ENCODE measurements around the gene MRPL37. TPM values are rescaled to one million over a fixed set of nuclear protein-coding genes. Genes with fewer than 3 reads are reported as not detected.

Gene MRPL37
- total and polyA plus RNA-seq, 9 donors: 36.2 to 86.6 (median 47.9) TPM

DNA sequence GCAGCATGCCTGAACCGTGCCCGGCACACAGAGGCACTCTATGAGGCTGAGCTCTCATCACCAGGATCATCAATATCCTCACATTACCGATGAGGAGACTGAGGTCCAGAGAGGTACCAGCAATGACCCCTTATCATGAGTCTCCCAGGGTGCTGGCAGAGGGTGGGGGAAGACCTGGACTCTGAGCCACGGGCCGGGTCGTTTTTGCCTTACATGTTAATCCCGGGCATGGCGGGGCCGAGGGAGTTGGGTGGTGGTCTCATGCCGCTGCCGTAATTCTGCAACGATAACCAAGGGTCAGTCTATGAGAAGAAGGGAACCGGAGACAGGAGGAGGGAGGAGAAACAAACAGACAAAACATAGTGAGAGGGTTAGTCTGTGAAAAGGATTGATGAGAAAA lies 43.1 kb downstream of the MRPL37 start:
- no peak overlapping the region for H3K4me3 ChIP-seq
- H3K4me1 ChIP-seq (ENCODE audit: insufficient read depth): no peaks in the 10 kb centered on the region
- no peak for DNase-seq
- no peak overlapping the region for H3K27ac ChIP-seq
- no peaks in the 10 kb centered on the region for H3K27me3 ChIP-seq
- H3K9me3 ChIP-seq: no peaks in the 10 kb centered on the region
- TF ChIP-seq EP300 (IDR thresholded peaks at IDR 0.05) (no peak), POLR2A (IDR thresholded peaks at IDR 0.05) (no peak)
- no peaks in the 10 kb centered on the region for H3K36me3 ChIP-seq
- 84 to 90% (median 88%) methylated on average over 13 of the region's 13 CpGs for WGBS, 3 donors
- intact Hi-C loops (cut with DNase I): no loop called here

DNA sequence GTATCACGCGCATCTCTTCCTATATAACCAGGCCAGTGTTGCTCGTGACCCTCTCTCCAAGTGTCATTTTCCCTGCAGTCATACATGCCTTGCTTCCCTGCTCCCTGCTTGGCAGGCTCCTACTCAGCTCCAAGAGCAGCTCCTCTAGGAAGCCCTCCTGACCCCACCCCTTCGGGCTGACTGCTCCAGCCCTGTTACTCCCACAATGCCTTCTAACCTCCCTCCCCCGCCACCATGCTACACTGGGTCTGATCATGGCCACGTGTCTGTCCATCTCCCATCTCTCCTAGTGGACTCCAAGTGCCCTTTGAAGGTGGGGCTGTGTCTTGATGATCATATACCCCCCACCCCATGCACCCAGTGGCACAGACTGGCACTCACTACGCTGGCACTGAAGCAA lies 44.7 kb downstream of the MRPL37 start:
- no peak overlapping the region for H3K27ac ChIP-seq
- 75 to 78% (median 76%) methylated on average over 7 of the region's 7 CpGs for WGBS, 3 donors
- H3K9me3 ChIP-seq: no peaks in the 10 kb centered on the region
- H3K36me3 ChIP-seq: no peaks in the 10 kb centered on the region
- no peak overlapping the region for H3K4me3 ChIP-seq
- H3K4me1 ChIP-seq (ENCODE audit: insufficient read depth): no peaks in the 10 kb centered on the region
- no peak for DNase-seq
- TF ChIP-seq POLR2A (IDR thresholded peaks at IDR 0.05) (no peak), EP300 (IDR thresholded peaks at IDR 0.05) (no peak)
- TF ChIP-seq, protein P1, sequence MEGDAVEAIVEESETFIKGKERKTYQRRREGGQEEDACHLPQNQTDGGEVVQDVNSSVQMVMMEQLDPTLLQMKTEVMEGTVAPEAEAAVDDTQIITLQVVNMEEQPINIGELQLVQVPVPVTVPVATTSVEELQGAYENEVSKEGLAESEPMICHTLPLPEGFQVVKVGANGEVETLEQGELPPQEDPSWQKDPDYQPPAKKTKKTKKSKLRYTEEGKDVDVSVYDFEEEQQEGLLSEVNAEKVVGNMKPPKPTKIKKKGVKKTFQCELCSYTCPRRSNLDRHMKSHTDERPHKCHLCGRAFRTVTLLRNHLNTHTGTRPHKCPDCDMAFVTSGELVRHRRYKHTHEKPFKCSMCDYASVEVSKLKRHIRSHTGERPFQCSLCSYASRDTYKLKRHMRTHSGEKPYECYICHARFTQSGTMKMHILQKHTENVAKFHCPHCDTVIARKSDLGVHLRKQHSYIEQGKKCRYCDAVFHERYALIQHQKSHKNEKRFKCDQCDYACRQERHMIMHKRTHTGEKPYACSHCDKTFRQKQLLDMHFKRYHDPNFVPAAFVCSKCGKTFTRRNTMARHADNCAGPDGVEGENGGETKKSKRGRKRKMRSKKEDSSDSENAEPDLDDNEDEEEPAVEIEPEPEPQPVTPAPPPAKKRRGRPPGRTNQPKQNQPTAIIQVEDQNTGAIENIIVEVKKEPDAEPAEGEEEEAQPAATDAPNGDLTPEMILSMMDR (IDR thresholded peaks at IDR 0.05): no peak
- no peaks in the 10 kb centered on the region for H3K27me3 ChIP-seq
- intact Hi-C loops (cut with DNase I): no loop called here

DNA sequence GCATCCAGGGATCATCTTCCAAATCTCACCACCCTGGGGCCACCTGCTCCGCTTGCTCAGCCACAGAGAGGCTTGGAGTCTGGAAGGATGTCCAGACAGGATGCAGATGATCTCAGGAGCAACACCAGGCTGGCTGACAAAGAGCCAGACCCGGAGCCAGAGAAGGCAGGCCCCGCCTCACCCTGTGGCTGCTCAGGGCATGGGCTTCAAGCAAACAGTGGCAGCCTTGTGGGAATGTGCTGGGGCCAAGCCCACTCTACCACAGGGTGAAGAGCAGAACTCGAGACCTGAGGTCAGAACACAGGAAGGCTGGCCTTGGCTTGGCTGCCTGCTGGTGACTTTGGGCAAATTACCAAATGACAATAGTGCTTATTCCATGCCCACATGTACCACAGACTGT lies 45.5 kb downstream of the MRPL37 start:
- H3K9me3 ChIP-seq: no peaks in the 10 kb centered on the region
- no peaks in the 10 kb centered on the region for H3K36me3 ChIP-seq
- TF ChIP-seq, protein P1 (IDR thresholded peaks at IDR 0.05): no peak
- TF ChIP-seq EP300 (IDR thresholded peaks at IDR 0.05): no peak
- no peak for TF ChIP-seq POLR2A (IDR thresholded peaks at IDR 0.05)
- peaks cover 6% of the 10 kb centered on the region for H3K4me1 ChIP-seq (ENCODE audit: insufficient read depth)
- intact Hi-C loops (cut with DNase I): no loop called here
- no peak for DNase-seq
- H3K4me3 ChIP-seq: no peak overlapping the region
- WGBS, 3 donors: 56 to 71% (median 67%) methylated on average over 4 of the region's 4 CpGs
- H3K27ac ChIP-seq: no peak overlapping the region
- H3K27me3 ChIP-seq: no peaks in the 10 kb centered on the region

DNA sequence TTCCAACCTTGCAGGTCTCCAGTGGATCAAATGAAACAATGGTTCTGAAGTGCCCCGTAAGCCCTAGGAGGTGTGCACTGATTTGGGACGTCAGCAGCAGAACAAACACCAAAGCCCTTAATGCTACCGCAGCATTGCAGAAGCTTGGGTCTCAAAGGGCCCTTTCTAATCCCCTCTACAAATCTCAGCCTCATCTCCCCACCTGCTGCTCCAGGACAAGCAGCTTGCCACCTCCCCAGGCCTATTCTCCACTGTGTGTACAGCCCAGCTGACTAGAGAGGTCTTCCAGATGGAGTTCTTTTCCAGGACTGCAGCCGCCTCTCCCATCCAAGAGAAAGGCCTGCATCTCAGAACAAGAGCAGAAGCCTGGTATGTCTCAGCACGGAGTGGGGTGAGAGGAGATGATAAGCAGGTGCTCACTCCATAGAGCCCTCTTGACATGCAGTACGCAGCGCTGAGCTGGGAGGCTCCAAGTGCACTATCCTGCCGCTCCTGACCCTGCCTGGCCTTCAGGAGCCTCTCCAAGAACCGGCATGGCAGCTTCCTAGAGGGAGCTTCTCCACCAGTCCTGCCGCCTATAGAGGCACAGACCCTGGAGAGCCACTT lies 46.3 kb downstream of the MRPL37 start:
- DNase-seq: no peak
- intact Hi-C loops (cut with DNase I): no loop called here
- Histone ChIP-seq H3K27ac (no peak overlapping the region), H3K9me3 (no peaks in the 10 kb centered on the region), H3K36me3 (no peaks in the 10 kb centered on the region), H3K27me3 (no peaks in the 10 kb centered on the region), H3K4me3 (no peak overlapping the region), H3K4me1 (ENCODE audit: insufficient read depth) (peaks cover 8% of the 10 kb centered on the region)
- TF ChIP-seq EP300 (IDR thresholded peaks at IDR 0.05) (no peak), POLR2A (IDR thresholded peaks at IDR 0.05) (no peak)
- TF ChIP-seq, protein P1 (IDR thresholded peaks at IDR 0.05): no peak
- 75 to 88% (median 80%) methylated on average over 10 of the region's 10 CpGs for WGBS, 3 donors

DNA sequence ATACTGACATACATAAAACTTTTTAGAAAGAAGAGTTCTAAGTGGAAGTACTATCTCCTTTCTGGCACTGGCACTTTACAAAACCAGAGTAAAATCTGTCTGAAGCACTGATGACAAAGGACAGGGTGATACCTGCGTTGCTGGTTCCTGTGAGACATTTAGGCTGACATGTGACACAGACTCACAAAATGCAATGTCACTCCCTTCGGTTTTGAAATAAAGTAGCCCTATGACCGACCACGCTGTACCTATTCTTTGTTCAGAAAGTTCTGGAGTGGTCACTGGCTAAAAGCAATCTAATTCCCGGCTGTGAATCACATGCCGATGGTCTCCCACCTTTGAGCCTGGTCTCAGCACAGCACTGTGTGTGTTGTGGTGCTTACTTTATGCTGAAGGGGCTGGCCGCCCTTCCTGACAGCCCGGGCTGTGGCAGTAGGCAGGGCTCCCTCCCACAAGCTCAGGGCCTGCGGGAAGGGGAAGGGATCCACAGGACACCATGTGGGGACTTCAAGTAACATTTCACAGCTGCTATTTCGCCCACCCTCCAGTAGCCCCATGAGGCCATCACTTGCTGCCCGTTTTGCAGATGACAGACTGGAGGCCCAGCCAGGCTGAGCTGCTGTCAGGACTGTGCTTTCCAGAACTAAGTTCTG lies 48.0 kb downstream of the MRPL37 start:
- no peak overlapping the region for H3K27ac ChIP-seq
- DNase-seq: no peak
- no peaks in the 10 kb centered on the region for H3K27me3 ChIP-seq
- no peaks in the 10 kb centered on the region for H3K9me3 ChIP-seq
- no peak for TF ChIP-seq POLR2A (IDR thresholded peaks at IDR 0.05)
- TF ChIP-seq EP300 (IDR thresholded peaks at IDR 0.05): no peak
- TF ChIP-seq, protein P1 (IDR thresholded peaks at IDR 0.05): no peak
- WGBS, 3 donors: 83 to 89% (median 89%) methylated on average over 11 of the region's 11 CpGs
- H3K36me3 ChIP-seq: no peaks in the 10 kb centered on the region
- H3K4me3 ChIP-seq: no peak overlapping the region
- intact Hi-C loops (cut with DNase I): no loop called here
- peaks cover 8% of the 10 kb centered on the region for H3K4me1 ChIP-seq (ENCODE audit: insufficient read depth)

Measured in ovary (tissue), 9 donors.